H9 (cell line): ENCODE results near the gene DHRS2. TPM values are rescaled to one million over a fixed set of nuclear protein-coding genes. Genes with fewer than 3 reads are reported as not detected.

Source experiments
- DNase-seq: peaks from one replicate; pipeline ENCODE4 v3.0.0-alpha.2; 2017
- H2AFZ ChIP-seq: one replicate; pipeline ENCODE4 v1.6.1; 2013; ENCODE audit warnings: mild to moderate bottlenecking, low read length, control low read depth, moderate library complexity
- H2AK5ac ChIP-seq: 2 replicates; pipeline ENCODE4 v1.6.1; 2013; ENCODE audit warnings: low read length, control low read depth, mixed read lengths; ENCODE audit not compliant: insufficient read length
- H2BK120ac ChIP-seq: one replicate; pipeline ENCODE4 v1.6.1; 2013; ENCODE audit warnings: low read depth, mild to moderate bottlenecking, low read length, control low read depth, inconsistent platforms; ENCODE audit not compliant: poor library complexity, severe bottlenecking
- H2BK12ac ChIP-seq: 2 replicates; pipeline ENCODE4 v1.6.1; 2013; ENCODE audit warnings: low read length, control low read depth, mixed read lengths, low read depth; ENCODE audit not compliant: insufficient read length
- H2BK15ac ChIP-seq: 2 replicates; pipeline ENCODE4 v1.6.1; 2013; ENCODE audit warnings: low read depth, low read length, control low read depth
- H2BK20ac ChIP-seq: one replicate; pipeline ENCODE4 v1.6.1; 2013; ENCODE audit warnings: low read depth, mild to moderate bottlenecking, low read length, control low read depth, inconsistent platforms; ENCODE audit not compliant: poor library complexity, severe bottlenecking
- H2BK5ac ChIP-seq: 2 replicates; pipeline ENCODE4 v1.6.1; 2013; ENCODE audit warnings: low read length, control low read depth, mixed read lengths; ENCODE audit not compliant: insufficient read length
- H3K14ac ChIP-seq: 2 replicates; pipeline ENCODE4 v1.6.1; 2013; ENCODE audit warnings: low read length, control low read depth; ENCODE audit not compliant: insufficient read depth
- H3K18ac ChIP-seq: 2 replicates; pipeline ENCODE4 v1.6.1; 2013; ENCODE audit warnings: low read depth, mild to moderate bottlenecking, mixed read lengths, low read length, control low read depth; ENCODE audit not compliant: insufficient read length
- H3K23ac ChIP-seq: 2 replicates; pipeline ENCODE4 v1.6.1; 2013; ENCODE audit warnings: low read length, control low read depth, mixed read lengths, low read depth; ENCODE audit not compliant: insufficient read length
- H3K23me2 ChIP-seq: 2 replicates; pipeline ENCODE4 v1.6.1; 2013; ENCODE audit warnings: low read depth, mild to moderate bottlenecking, mixed read lengths, low read length, control low read depth; ENCODE audit not compliant: insufficient read length, poor library complexity, severe bottlenecking
- H3K27ac ChIP-seq: 2 replicates; pipeline ENCODE4 v1.5.1; 2013; ENCODE audit warnings: low read length, control low read depth, mixed read lengths, low read depth; ENCODE audit not compliant: insufficient read length
- H3K27me3 ChIP-seq: 2 replicates; pipeline ENCODE4 v1.6.1; 2013; ENCODE audit warnings: low read length, control low read depth, inconsistent platforms; ENCODE audit not compliant: insufficient read depth
- H3K4ac ChIP-seq: 2 replicates; pipeline ENCODE4 v1.6.1; 2013; ENCODE audit warnings: low read depth, mild to moderate bottlenecking, control low read depth, inconsistent platforms, low read length, moderate library complexity
- H3K4me1 ChIP-seq: 2 replicates; pipeline ENCODE4 v1.6.1; 2013; ENCODE audit warnings: low read length, control low read depth, inconsistent platforms; ENCODE audit not compliant: insufficient read depth
- H3K4me2 ChIP-seq: 2 replicates; pipeline ENCODE4 v1.6.1; 2013; ENCODE audit warnings: low read length, control low read depth, mixed read lengths; ENCODE audit not compliant: insufficient read length, insufficient read depth
- H3K56ac ChIP-seq: 2 replicates; pipeline ENCODE4 v1.6.1; 2013; ENCODE audit warnings: low read depth, mild to moderate bottlenecking, mixed read lengths, low read length, control low read depth; ENCODE audit not compliant: insufficient read length
- H3K79me1 ChIP-seq: 2 replicates; pipeline ENCODE4 v1.6.1; 2013; ENCODE audit warnings: low read depth, mild to moderate bottlenecking, moderate library complexity, low read length, control low read depth, inconsistent platforms; ENCODE audit not compliant: insufficient read depth, poor library complexity, severe bottlenecking
- H3K79me2 ChIP-seq: 2 replicates; pipeline ENCODE4 v1.6.1; 2013; ENCODE audit warnings: low read length, control low read depth, inconsistent platforms; ENCODE audit not compliant: insufficient read depth
- H3K9ac ChIP-seq: 2 replicates; pipeline ENCODE4 v1.6.1; 2013; ENCODE audit warnings: low read length, control low read depth, mixed read lengths; ENCODE audit not compliant: insufficient read length; ENCODE audit errors: extremely low read depth
- H3K9me3 ChIP-seq: one replicate; pipeline ENCODE4 v1.6.1; 2013; ENCODE audit warnings: low read depth, low read length, inconsistent platforms; ENCODE audit not compliant: control insufficient read depth
- H3T11ph ChIP-seq: one replicate; pipeline ENCODE4 v1.6.1; 2013; ENCODE audit warnings: mild to moderate bottlenecking, low read length, control low read depth, inconsistent platforms
- H4K20me1 ChIP-seq: one replicate; pipeline ENCODE4 v1.6.1; 2013; ENCODE audit not compliant: control insufficient read depth, insufficient read length, insufficient read depth
- H4K5ac ChIP-seq: 2 replicates; pipeline ENCODE4 v1.6.1; 2013; ENCODE audit warnings: low read depth, mild to moderate bottlenecking, mixed read lengths, low read length, control low read depth; ENCODE audit not compliant: insufficient read length
- H4K8ac ChIP-seq: replicated peaks from 2 replicates; pipeline ENCODE4 v1.6.1; 2013; ENCODE audit warnings: low read length, control low read depth, mixed read lengths, low read depth; ENCODE audit not compliant: insufficient read length
- H4K91ac ChIP-seq: 2 replicates; pipeline ENCODE4 v1.6.1; 2013; ENCODE audit warnings: low read depth, mild to moderate bottlenecking, moderate library complexity, mixed read lengths, low read length, control low read depth; ENCODE audit not compliant: insufficient read length
- H3K27ac Mint-ChIP-seq, 3 experiments: 2 replicates in 2 of 3; 3 replicates in 1 of 3; pipeline ENCODE4 v1.8.0; 2020 to 2021; ENCODE audit warnings: mixed read lengths in 3 of 3, mild to moderate bottlenecking in 1 of 3, moderate library complexity in 1 of 3
- H3K27me3 Mint-ChIP-seq: 2 replicates; pipeline ENCODE4 v1.8.0; 2021; ENCODE audit warnings: low read depth, mild to moderate bottlenecking, moderate library complexity, mixed read lengths
- H3K36me3 Mint-ChIP-seq, 3 experiments: 2 replicates in 2 of 3; 3 replicates in 1 of 3; pipeline ENCODE4 v1.8.0; 2020 to 2021; ENCODE audit warnings: low read depth in 3 of 3, mixed read lengths in 3 of 3; ENCODE audit not compliant: insufficient read depth in 1 of 3
- H3K4me1 Mint-ChIP-seq, 2 experiments: 2 replicates each; pipeline ENCODE4 v1.8.0; 2020; ENCODE audit warnings: mixed read lengths in 2 of 2
- H3K4me3 Mint-ChIP-seq, 2 experiments: 2 replicates in 1 of 2; 3 replicates in 1 of 2; pipeline ENCODE4 v1.8.0; 2020 to 2021; ENCODE audit warnings: mild to moderate bottlenecking in 2 of 2, mixed read lengths in 2 of 2, moderate library complexity in 1 of 2
- H3K9me3 Mint-ChIP-seq, 2 experiments: 2 replicates in 1 of 2; 3 replicates in 1 of 2; pipeline ENCODE4 v1.8.0; 2020; ENCODE audit warnings: mild to moderate bottlenecking in 2 of 2, mixed read lengths in 2 of 2, moderate library complexity in 1 of 2
- CTCF ChIP-seq: fragments of 200-600 bp; sonication (generic); conservative IDR thresholded peaks from 3 replicates; pipeline ENCODE4 v1.8.0; 2021; ENCODE audit warnings: antibody characterized with exemption, mild to moderate bottlenecking
- WGBS: extraction: QIAGEN DNeasy Blood & Tissue Kit; methylation state at CpG from one replicate; pipeline ENCODE4 v1.1.7; 2013; ENCODE audit warnings: missing lambda C conversion rate, low lambda C conversion rate, mixed read lengths; ENCODE audit not compliant: insufficient read length; ENCODE audit errors: extremely low coverage; 5-methylcytosine and 5-hydroxymethylcytosine counted together
- total RNA-seq: library from RNA; stranded (reverse); gene quantifications from 2 replicates; pipeline ENCODE4 v1.2.1, GENCODE V29; 2021

DHRS2 gene
- total RNA-seq, 1 experiment from 2014 or later, result 0.66 TPM

GRCh38 chr14:23588884-23589598, 47.1 kb upstream of the DHRS2 start:
- Histone ChIP-seq H2BK5ac (no peak overlapping the region), H2BK20ac (no peak overlapping the region), H2AFZ (no peak overlapping the region), H3K27ac (no peak overlapping the region), H3K4me2 (no peak overlapping the region), H3K79me2 (no peaks in the 10 kb centered on the region), H3K14ac (no peak overlapping the region), H4K20me1 (no peaks in the 10 kb centered on the region), H2BK120ac (no peak overlapping the region), H3K18ac (no peak overlapping the region), H3K9me3 (no peaks in the 10 kb centered on the region), H2AK5ac (no peak overlapping the region), H3K27me3 (no peaks in the 10 kb centered on the region), H3K4ac (no peak overlapping the region), H3K23ac (no peak overlapping the region), H4K91ac (no peak overlapping the region), H3K79me1 (no peaks in the 10 kb centered on the region), H3K4me1 (no peaks in the 10 kb centered on the region; the same call in 1 of the 2 replicates), H3K9ac (no peak overlapping the region), H3T11ph (no peak overlapping the region), H3K23me2 (no peaks in the 10 kb centered on the region), H4K8ac (no peak overlapping the region), H4K5ac (no peak overlapping the region), H3K56ac (no peak overlapping the region), H2BK12ac (no peak overlapping the region), H2BK15ac (no peak overlapping the region)
- peak; percentile 91 for DNase-seq
- no peak overlapping the region for H3K4me3 Mint-ChIP-seq
- H3K27ac Mint-ChIP-seq, result peak overlapping the region in 1 of 3 experiments; percentile 73; a peak in 1 of 7 replicates
- peaks cover 18% of the 10 kb centered on the region for H3K27me3 Mint-ChIP-seq
- H3K36me3 Mint-ChIP-seq, result peaks cover 0 to 3% (median 2%) of the 10 kb centered on the region in 3 experiments; a peak in 1 of 7 replicates
- peaks cover 12 to 20% of the 10 kb centered on the region in 2 experiments for H3K4me1 Mint-ChIP-seq
- peak; percentile 86 for TF ChIP-seq CTCF
- no CpG with 5 or more reads among the region's 5 CpGs for WGBS
- peaks cover 3 to 9% of the 10 kb centered on the region in 2 experiments; a peak in 4 of 5 replicates for H3K9me3 Mint-ChIP-seq
